HEK293 (cell line): ENCODE results near the gene NLRP7.
"Not testable (repeated sequence)": the region's sequence is repeated elsewhere in the genome, so short reads cannot be mapped to it uniquely, and the experiment has no call there.

Experiments
- CTCF ChIA-PET: fragments of 350-600 bp; formaldehyde crosslinking; extraction: SDS; loops from one replicate; lab custom pipeline; 2021; ENCODE audit warnings: antibody characterized with exemption; lab: Yijun Ruan, JAX
- POLR2A ChIA-PET: fragments of 300-600 bp; formaldehyde crosslinking; extraction: SDS; loops from one replicate; lab custom pipeline; 2020; ENCODE audit warnings: antibody characterized with exemption, inconsistent platforms; lab: Yijun Ruan, JAX
- H3K27ac ChIP-seq: fragments of 200-500 bp; sonication (Bioruptor generic); 2 replicates; pipeline ENCODE4 v1.5.1; 2014; ENCODE audit warnings: low read depth, low read length, control low read depth, inconsistent platforms; ENCODE audit errors: extremely low read depth
- H3K36me3 ChIP-seq, 2 experiments: fragments of 200-500 bp in 1 of 2; sonication (Bioruptor generic) in 1 of 2; 1 replicate in 1 of 2; 2 replicates in 1 of 2; pipeline ENCODE4 v1.5.1; 2014 to 2017; ENCODE audit warnings: inconsistent platforms in 2 of 2, low read length in 2 of 2; ENCODE audit not compliant: control insufficient read depth in 2 of 2, insufficient read depth in 1 of 2
- H3K4me1 ChIP-seq: fragments of 200-500 bp; sonication (Bioruptor generic); 2 replicates; pipeline ENCODE4 v1.5.1; 2014; ENCODE audit warnings: mild to moderate bottlenecking, low read length, inconsistent platforms; ENCODE audit not compliant: control insufficient read depth, insufficient read depth
- H3K4me3 ChIP-seq: 2 replicates; pipeline ENCODE4 v1.5.1; 2011; ENCODE audit warnings: low read depth, mild to moderate bottlenecking, control low read depth, low read length, moderate library complexity
- H3K9me3 ChIP-seq: fragments of 200-500 bp; sonication (Bioruptor generic); 2 replicates; pipeline ENCODE4 v1.5.1; 2014; ENCODE audit warnings: low read depth, low read length, inconsistent platforms; ENCODE audit not compliant: control insufficient read depth, insufficient read depth
- EGR2 ChIP-seq: fragments of 450-650 bp; formaldehyde crosslinking; IDR thresholded peaks from 2 replicates; pipeline ENCODE4 v1.5.1; 2016; ENCODE audit warnings: low read depth, missing biosample characterization, missing genetic modification characterization
- GFI1B ChIP-seq: fragments of 450-650 bp; formaldehyde crosslinking; IDR thresholded peaks from 2 replicates; pipeline ENCODE4 v1.5.1; 2016; ENCODE audit warnings: missing biosample characterization, missing genetic modification characterization
- PATZ1 ChIP-seq: fragments of 450-650 bp; formaldehyde crosslinking; IDR thresholded peaks from 2 replicates; pipeline ENCODE4 v1.5.1; 2016; ENCODE audit warnings: missing biosample characterization, missing genetic modification characterization
- REST ChIP-seq: fragments of 450-650 bp; formaldehyde crosslinking; IDR thresholded peaks from 2 replicates; pipeline ENCODE4 v1.5.1; 2016; ENCODE audit warnings: missing biosample characterization, missing genetic modification characterization
- ZNF140 ChIP-seq: fragments of 450-650 bp; formaldehyde crosslinking; IDR thresholded peaks from 2 replicates; pipeline ENCODE4 v1.5.1; 2016; ENCODE audit warnings: missing biosample characterization, missing genetic modification characterization
- ZNF184 ChIP-seq: fragments of 450-650 bp; IDR thresholded peaks from 2 replicates; pipeline ENCODE4 v1.5.1; 2018; ENCODE audit warnings: missing biosample characterization, mild to moderate bottlenecking, missing genetic modification characterization
- ZNF214 ChIP-seq: fragments of 450-650 bp; formaldehyde crosslinking; IDR thresholded peaks from 2 replicates; pipeline ENCODE4 v1.5.1; 2017; ENCODE audit warnings: missing biosample characterization, mild to moderate bottlenecking, missing genetic modification characterization, borderline replicate concordance
- ZNF239 ChIP-seq: fragments of 450-650 bp; formaldehyde crosslinking; IDR thresholded peaks from 2 replicates; pipeline ENCODE4 v1.5.1; 2016; ENCODE audit warnings: missing biosample characterization, missing genetic modification characterization
- ZNF266 ChIP-seq: fragments of 450-650 bp; formaldehyde crosslinking; IDR thresholded peaks from 2 replicates; pipeline ENCODE4 v1.5.1; 2016; ENCODE audit warnings: missing biosample characterization, missing genetic modification characterization, low read depth
- ZNF280D ChIP-seq: fragments of 450-650 bp; formaldehyde crosslinking; IDR thresholded peaks from 2 replicates; pipeline ENCODE4 v1.5.1; 2016; ENCODE audit warnings: missing biosample characterization, missing genetic modification characterization
- ZNF302 ChIP-seq: fragments of 450-650 bp; formaldehyde crosslinking; IDR thresholded peaks from 2 replicates; pipeline ENCODE4 v1.5.1; 2016; ENCODE audit warnings: missing biosample characterization, missing genetic modification characterization, low read depth
- ZNF449 ChIP-seq: fragments of 450-650 bp; formaldehyde crosslinking; IDR thresholded peaks from 2 replicates; pipeline ENCODE4 v1.5.1; 2017; ENCODE audit warnings: missing biosample characterization, mild to moderate bottlenecking, missing genetic modification characterization, moderate library complexity
- ZSCAN18 ChIP-seq: fragments of 450-650 bp; formaldehyde crosslinking; IDR thresholded peaks from 2 replicates; pipeline ENCODE4 v1.5.1; 2016; ENCODE audit warnings: missing biosample characterization, missing genetic modification characterization
- ZSCAN23 ChIP-seq: fragments of 450-650 bp; formaldehyde crosslinking; IDR thresholded peaks from 2 replicates; pipeline ENCODE4 v1.5.1; 2016; ENCODE audit warnings: missing biosample characterization, missing genetic modification characterization
- ZSCAN4 ChIP-seq: fragments of 450-650 bp; formaldehyde crosslinking; IDR thresholded peaks from 2 replicates; pipeline ENCODE4 v1.5.1; 2017; ENCODE audit warnings: missing biosample characterization, missing genetic modification characterization

The NLRP7 gene

GRCh38 chr19:54969647-54970046 lies 22.3 kb upstream of the NLRP7 start:
- Histone ChIP-seq H3K36me3 (no peaks in the 10 kb centered on the region), H3K9me3 (no peaks in the 10 kb centered on the region), H3K4me1 (no peaks in the 10 kb centered on the region), H3K27ac (no peak overlapping the region), H3K4me3 (no peak overlapping the region)
- POLR2A ChIA-PET: interaction anchor here (0.6 kb wide), 1 partner anchor 76 kb away, joined by 6 read pairs; no protein-coding TSS in a partner anchor
- TF ChIP-seq EGR2 (tag by site-specific recombination) (no peak), REST (no peak), ZSCAN18 (tag by site-specific recombination) (no peak)
- CTCF ChIA-PET: no interaction called here

GRCh38 chr19:54967611-54968010 lies 20.3 kb upstream of the NLRP7 start:
- ChIA-PET POLR2A (interaction anchor here (0.6 kb wide), 1 partner anchor 630 kb away, joined by 4 read pairs; no protein-coding TSS in a partner anchor), CTCF (no interaction called here)
- no peak overlapping the region for H3K27ac ChIP-seq
- H3K4me1 ChIP-seq: no peaks in the 10 kb centered on the region
- H3K9me3 ChIP-seq: no peaks in the 10 kb centered on the region
- H3K4me3 ChIP-seq: no peak overlapping the region
- no peak for TF ChIP-seq ZNF140 (tag by site-specific recombination)
- no peak for TF ChIP-seq ZNF302 (tag by site-specific recombination)
- TF ChIP-seq PATZ1 (tag by site-specific recombination): no peak
- TF ChIP-seq ZNF266: no peak
- no peak for TF ChIP-seq GFI1B (tag by site-specific recombination)
- no peak for TF ChIP-seq ZNF184 (tag by site-specific recombination)
- TF ChIP-seq ZNF214: no peak
- TF ChIP-seq ZSCAN23 (tag by site-specific recombination): no peak
- no peaks in the 10 kb centered on the region for H3K36me3 ChIP-seq

- POLR2A ChIA-PET, H3K4me3 ChIP-seq, H3K27ac ChIP-seq, H3K4me1 ChIP-seq, CTCF ChIA-PET, H3K9me3 ChIP-seq, H3K36me3 ChIP-seq: not testable (repeated sequence)
These were observed 17.7 kb upstream of the NLRP7 start for GRCh38 chr19:54965055-54965454.

- no peaks in the 10 kb centered on the region for H3K4me1 ChIP-seq
- POLR2A ChIA-PET: no interaction called here
- H3K9me3 ChIP-seq: no peaks in the 10 kb centered on the region
- H3K27ac ChIP-seq: no peak overlapping the region
- CTCF ChIA-PET: no interaction called here
- H3K36me3 ChIP-seq: no peaks in the 10 kb centered on the region
- no peak overlapping the region for H3K4me3 ChIP-seq
- TF ChIP-seq ZNF239 (no peak), ZSCAN4 (no peak), ZNF280D (tag by site-specific recombination) (no peak), ZNF449 (tag by site-specific recombination) (no peak)
These were observed 12.5 kb upstream of the NLRP7 start for GRCh38 chr19:54959840-54960239.
